ENCODE results near the gene DPY30.
"Not testable (repeated sequence)": the region's sequence is repeated elsewhere in the genome, so short reads cannot be mapped to it uniquely, and the experiment has no call there.

DPY30 gene
- total RNA-seq = 16.1 to 26.8 (median 21.2) reads per million in 4 experiments

DNA sequence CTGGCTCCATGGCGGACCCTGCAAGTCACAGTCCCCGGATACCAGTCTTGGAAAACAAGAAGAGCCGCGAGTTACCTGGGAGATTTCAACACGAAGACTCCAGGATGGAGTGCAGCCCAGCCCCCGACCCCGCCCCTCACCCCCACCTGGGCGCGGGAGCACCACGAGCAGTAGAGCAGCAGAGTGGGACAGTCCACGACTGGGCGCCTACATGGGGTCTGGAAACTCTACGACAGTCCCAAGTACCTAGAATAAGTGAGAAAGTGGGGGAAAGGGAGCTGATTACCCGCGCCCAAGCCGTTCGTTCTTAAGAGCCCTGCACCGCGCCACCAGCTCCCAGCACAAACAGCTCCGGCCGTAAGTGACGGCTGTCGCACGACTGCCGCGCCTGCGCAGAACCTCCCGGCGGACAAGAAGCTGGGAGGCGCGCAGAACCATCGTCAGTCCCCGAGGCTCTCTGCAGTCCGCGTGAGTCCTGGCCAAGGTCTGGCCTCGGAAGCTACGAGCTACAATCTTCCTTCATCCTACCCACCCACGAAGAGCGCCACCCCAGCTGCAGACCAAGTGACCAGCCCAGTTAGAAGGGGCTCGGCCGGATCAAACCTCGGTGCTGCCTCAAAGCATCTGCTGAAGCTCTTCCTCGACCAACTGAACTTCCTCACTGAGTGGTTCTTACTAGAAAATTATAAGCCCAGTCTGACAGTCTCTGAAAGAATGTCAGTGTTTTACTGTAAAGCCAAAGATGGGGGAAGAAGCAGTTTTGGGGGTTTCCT, at the start of gene DPY30:
Gene DPY30 (minus strand): TSS at position 359 of the 773 bp plus-strand sequence. CDS start 349 bp downstream, at position 10.
- peak; percentile 82 for DNase-seq

- DNase-seq = no peak
Observed at GRCh38 chr2:32074134-32074506, 34.5 kb upstream of the DPY30 start.

GRCh38 chr2:32067549-32067948, 27.9 kb upstream of the DPY30 start:
- DNase-seq = no peak

DNA sequence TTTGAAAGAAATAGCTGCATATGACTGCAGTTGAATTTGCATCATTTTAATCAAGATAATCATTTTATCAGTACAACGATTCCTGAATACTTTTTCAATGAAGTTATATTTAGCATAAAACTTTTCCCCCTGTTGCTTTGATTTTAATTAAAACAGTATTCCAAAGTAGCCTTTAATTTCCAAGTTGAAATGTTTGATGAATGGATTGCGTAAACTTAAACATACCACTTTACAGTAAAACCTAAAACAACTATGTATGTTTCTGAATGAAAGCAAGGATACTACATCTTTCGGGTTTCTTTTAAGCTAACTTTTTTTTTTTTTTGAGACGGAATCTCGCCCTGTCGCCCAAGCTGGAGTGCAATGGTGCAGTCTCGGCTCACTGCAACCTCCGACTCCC, 25.1 kb upstream of the DPY30 start:
- DNase-seq = no peak

- DNase-seq = peak; percentile 27
Observed at GRCh38 chr2:32064021-32064601, 24.5 kb upstream of the DPY30 start.

DNA sequence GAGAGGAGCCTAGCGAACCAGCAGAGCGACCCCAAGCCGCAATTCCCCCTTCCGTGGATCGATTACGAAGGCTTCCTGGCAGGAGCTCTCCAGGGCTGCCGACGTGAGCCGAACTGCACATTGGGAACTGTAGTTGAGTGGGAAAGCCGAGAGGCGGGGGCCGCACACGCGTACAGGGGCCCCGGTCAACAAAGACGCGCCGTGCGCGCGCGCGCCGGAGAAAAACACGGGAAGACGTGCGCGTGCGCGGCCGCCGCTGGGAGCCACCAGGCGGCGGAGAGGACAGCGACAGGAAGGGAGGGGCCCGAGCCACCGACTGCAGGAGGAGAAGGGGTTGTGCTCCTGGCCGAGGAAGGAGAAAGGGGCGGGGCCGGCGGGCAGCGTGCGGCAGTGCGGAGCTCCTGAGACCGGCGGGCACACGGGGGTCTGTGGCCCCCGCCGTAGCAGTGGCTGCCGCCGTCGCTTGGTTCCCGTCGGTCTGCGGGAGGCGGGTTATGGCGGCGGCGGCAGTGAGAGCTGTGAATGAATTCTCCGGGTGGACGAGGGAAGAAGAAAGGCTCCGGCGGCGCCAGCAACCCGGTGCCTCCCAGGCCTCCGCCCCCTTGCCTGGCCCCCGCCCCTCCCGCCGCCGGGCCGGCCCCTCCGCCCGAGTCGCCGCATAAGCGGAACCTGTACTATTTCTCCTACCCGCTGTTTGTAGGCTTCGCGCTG, 23.9 kb upstream of the DPY30 start, which contains the start of gene SPAST:
Gene SPAST (plus strand): TSS at position 247 of the 711 bp plus-strand sequence. CDS start 276 bp downstream, at position 523.
- peak; percentile 92 for DNase-seq

- DNase-seq = no peak
Observed at GRCh38 chr2:32061973-32062861, 22.6 kb upstream of the DPY30 start.

DNA sequence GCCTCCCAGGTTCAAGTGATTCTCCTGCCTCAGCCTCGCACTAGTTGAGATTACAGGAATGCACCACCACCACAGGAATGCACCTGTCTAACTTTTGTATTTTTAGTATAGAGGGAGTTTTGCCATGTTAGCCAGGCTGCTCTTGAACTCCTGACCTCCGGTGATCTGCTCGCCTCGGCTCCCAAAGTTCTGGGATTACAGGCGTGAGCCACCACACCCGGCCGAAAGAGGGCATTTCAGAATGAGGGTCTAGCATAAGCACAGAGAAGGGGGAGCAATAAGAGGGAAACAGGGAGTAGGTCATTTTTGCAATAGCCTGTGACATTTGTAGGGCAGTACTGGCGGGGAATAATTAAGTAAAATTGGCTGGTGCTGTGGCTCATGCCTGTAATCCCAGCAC, 21.8 kb upstream of the DPY30 start:
- no peak for DNase-seq

GRCh38 chr2:32060266-32060665, 20.7 kb upstream of the DPY30 start:
- DNase-seq = no peak

- DNase-seq = no peak
Observed at GRCh38 chr2:32058130-32058529, 18.5 kb upstream of the DPY30 start.

DNA sequence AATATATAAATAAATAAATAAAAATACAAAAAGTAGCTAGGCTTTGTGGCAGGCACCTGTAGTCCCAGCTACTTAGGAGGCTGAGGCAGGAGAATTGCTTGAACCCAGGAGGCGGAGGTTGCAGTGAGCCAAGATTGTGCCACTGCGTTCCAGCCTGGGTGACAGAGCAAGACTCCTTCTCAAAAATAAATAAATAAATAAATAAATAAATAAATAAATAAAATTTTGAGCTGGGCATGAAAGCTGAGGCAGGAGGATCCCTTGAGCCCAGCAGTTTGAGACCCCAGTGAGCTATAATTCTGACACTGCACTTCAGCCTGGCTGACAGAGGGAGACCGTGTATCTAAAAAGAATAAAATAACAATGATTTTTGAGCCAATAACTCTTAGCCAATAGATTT, 15.0 kb upstream of the DPY30 start:
- DNase-seq = not testable (repeated sequence)

DNA sequence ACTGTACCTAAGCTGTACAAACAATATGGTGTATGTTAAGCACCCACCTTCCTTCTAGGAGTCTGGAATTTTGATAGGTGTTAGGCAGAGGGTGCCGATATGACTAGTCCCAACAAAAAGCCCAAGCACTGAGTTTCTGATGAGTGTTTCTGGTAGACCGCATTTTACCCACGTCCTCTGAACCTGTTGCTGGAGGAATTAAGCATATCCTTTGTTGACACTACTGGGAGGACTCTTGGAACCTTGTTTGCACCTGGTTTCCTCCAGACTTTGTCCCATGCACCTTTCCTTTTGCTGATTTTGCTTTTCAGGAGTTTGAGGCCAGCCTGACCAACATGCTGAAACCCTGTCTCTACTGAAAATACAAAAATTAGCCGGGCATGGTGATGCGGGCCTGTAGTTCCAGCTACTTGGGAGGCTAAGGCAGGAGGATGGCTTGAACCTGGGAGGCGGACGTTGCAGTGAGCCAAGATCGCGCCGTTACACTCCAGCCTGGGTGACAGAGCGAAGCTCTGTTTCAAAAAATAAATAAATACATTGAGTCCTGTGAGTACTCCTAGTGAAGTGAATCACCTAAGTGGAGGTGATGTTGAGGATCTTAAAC, 12.3 kb upstream of the DPY30 start:
- no peak for DNase-seq

GRCh38 chr2:32043561-32043960, 4.0 kb upstream of the DPY30 start:
- DNase-seq = no peak

- not testable (repeated sequence) for DNase-seq
Observed at GRCh38 chr2:32034198-32034887, 5.3 kb downstream of the DPY30 start.

GRCh38 chr2:32018789-32019482, 20.7 kb downstream of the DPY30 start:
- DNase-seq = not testable (repeated sequence)

- DNase-seq = no peak
Observed at GRCh38 chr2:32012872-32013271, 26.7 kb downstream of the DPY30 start.

GRCh38 chr2:32011485-32011960, 28.1 kb downstream of the DPY30 start:
- no peak for DNase-seq

- DNase-seq = peak; percentile 75
Observed at GRCh38 chr2:32010670-32011484, 28.7 kb downstream of the DPY30 start, which contains the start of gene MEMO1. MEMO1 (minus strand) TSS chr2:32011008; CDS start chr2:32010247, 761 bp downstream.

- peak; percentile 34 for DNase-seq
Observed at GRCh38 chr2:32010280-32010669, 29.3 kb downstream of the DPY30 start.

Measured in effector CD8-positive, alpha-beta T cell (primary cell).